AG04450 (cell line): ENCODE measurements around the gene ARHGAP45. TPM values are rescaled to one million over a fixed set of nuclear protein-coding genes. Genes with fewer than 3 reads are reported as not detected.

Experiments used
- CTCF ChIA-PET: fragments of 300-600, 350-600 bp; formaldehyde crosslinking; extraction: SDS; loops from one replicate; lab custom pipeline; 2022; ENCODE audit warnings: antibody characterized with exemption, inconsistent platforms; lab: Charles Lee
- POLR2A ChIA-PET: fragments of 350-600 bp; formaldehyde crosslinking; extraction: SDS; loops from one replicate; lab custom pipeline; 2021; ENCODE audit warnings: antibody characterized with exemption, inconsistent platforms; lab: Yijun Ruan, JAX
- DNase-seq: peaks from one replicate; pipeline ENCODE4 v3.0.0-alpha.2; 2011; ENCODE audit warnings: low read depth, low spot score
- H3K27ac ChIP-seq: one replicate; pipeline ENCODE4 v1.5.1; 2012; ENCODE audit warnings: low read depth, low read length, control low read depth
- H3K27me3 ChIP-seq: one replicate; pipeline ENCODE4 v1.6.0; 2012; ENCODE audit warnings: low read length; ENCODE audit not compliant: control insufficient read depth, insufficient read depth
- H3K4me3 ChIP-seq: 2 replicates; pipeline ENCODE4 v1.5.1; 2011; ENCODE audit warnings: mild to moderate bottlenecking, low read depth, low read length, control low read depth
- H3K9me3 ChIP-seq: 2 replicates; pipeline ENCODE4 v1.5.1; 2012; ENCODE audit warnings: low read length; ENCODE audit not compliant: control insufficient read depth, insufficient read depth
- polyA plus RNA-seq: library from polyadenylated mRNA; depleted of rRNA; stranded (reverse); fragments of >200 nt; gene quantifications from 2 replicates; pipeline ENCODE4 v1.2.3, GENCODE V29; 2011
- TF ChIP-seq, protein P1 (sequence below): IDR thresholded peaks from 2 replicates; pipeline ENCODE4 v1.5.1; 2011; ENCODE audit warnings: low read depth, low read length, control low read depth, inconsistent platforms

ARHGAP45 gene
- polyA plus RNA-seq, 1 experiment = 0.36 TPM

DNA sequence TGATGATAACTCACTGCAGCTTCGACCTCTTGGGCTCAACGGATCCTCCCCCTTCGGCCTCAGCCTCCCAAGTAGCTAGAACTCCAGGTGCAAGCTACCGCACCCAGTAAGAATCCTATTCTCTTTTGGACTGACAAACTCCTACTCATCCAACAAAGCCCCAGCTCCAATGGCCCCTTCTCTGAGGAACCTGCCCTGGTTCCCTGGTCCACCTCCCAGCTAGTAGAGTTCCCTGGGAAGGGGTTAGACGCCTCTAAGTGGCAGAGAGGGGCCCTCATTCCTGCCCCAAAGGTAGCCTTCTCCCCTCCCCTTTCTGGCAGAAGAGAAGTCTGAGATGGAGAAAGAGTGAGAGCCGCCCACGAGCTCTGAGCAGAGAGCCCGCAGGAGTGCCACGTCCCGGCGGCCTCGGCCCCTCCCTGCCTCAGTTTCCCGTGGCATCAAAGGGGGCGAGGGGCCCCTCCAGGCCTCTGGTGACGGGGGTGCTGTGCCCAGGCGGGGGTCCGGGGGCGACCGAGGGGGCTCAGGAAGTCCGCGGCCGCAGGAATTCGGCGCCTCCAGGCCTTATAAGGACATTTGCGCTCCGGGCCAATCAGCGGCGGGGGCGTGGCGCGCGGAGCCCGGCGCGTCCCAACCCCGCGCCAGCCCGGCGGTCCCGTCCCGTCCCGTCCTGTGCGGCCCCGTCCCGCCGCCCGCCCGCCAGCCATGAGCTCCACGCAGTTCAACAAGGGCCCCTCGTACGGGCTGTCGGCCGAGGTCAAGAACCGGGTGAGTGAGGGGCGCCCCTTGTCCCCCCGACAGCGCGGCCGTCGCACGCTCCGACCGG is 40.8 kb upstream of the ARHGAP45 start, which contains the start of gene CNN2:
Gene CNN2, plus strand, starts transcription at position 649 of the 823 bp plus-strand sequence. Its CDS starts 54 bp downstream, at position 703.
- ChIA-PET POLR2A (interaction anchor here (0.6 to 7.2 kb wide), 12 partner anchors 9 to 428 kb away, joined by 3 to 126 read pairs (median 4); partner anchors contain the start of genes ABCA7, CIRBP, GPX4 and MED16), CTCF (interaction anchor here (0.6 to 1.0 kb wide), 2 partner anchors 218 to 520 kb away, joined by 3 read pairs; no protein-coding TSS in a partner anchor)
- DNase-seq = no peak
- Histone ChIP-seq H3K9me3 (peaks cover 10% of the 10 kb centered on the region; the same call in 1 of the 2 replicates), H3K27ac (peak within 1 kb of the TSS; percentile 98), H3K27me3 (no peaks in the 10 kb centered on the region), H3K4me3 (peak within 1 kb of the TSS; percentile 89)
- TF ChIP-seq, protein P1, sequence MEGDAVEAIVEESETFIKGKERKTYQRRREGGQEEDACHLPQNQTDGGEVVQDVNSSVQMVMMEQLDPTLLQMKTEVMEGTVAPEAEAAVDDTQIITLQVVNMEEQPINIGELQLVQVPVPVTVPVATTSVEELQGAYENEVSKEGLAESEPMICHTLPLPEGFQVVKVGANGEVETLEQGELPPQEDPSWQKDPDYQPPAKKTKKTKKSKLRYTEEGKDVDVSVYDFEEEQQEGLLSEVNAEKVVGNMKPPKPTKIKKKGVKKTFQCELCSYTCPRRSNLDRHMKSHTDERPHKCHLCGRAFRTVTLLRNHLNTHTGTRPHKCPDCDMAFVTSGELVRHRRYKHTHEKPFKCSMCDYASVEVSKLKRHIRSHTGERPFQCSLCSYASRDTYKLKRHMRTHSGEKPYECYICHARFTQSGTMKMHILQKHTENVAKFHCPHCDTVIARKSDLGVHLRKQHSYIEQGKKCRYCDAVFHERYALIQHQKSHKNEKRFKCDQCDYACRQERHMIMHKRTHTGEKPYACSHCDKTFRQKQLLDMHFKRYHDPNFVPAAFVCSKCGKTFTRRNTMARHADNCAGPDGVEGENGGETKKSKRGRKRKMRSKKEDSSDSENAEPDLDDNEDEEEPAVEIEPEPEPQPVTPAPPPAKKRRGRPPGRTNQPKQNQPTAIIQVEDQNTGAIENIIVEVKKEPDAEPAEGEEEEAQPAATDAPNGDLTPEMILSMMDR = no peak

DNA sequence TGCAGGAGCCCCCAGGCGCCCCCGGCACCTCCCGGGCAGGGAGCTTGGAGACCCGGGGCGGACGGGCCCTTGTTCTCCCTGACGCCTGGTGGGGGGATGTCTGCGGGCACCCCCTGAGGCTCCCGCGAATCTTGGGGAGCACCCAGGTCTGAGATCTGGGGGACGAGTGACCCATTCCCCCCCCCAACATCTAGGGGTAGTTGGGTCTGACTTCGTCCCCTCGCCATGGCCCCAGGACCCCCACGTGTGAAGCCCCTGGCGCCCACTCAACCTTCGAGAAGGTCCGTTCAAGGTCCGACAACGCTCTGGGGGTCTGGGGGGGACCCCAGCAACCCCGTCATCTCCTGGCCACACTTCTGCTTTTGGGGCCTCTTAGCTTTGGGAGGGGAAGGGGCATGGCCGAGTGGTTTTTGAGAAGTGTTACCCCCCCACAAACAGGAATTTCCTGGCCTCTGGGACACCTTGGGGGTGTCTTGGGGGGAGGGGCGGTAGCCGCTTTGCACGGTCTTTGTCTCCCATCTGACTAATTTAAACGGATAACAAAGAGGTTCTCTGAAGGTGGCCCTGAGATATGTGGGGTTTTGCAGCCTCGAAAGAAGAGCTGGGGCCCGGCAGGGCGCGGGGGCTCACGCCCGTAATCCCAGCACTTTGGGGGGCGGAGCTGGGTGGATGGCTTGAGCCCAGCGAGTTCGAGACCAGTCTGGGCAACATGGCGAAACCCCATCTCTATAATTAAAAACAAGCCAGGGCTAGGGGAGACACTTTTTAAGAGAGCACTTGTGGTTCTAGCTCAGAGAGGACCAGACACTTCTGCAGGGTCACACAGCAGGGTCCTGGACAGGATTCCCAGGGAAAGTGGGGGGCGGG is 40.0 kb upstream of the ARHGAP45 start:
- peak overlapping the region; percentile 98 for H3K27ac ChIP-seq
- no peaks in the 10 kb centered on the region for H3K27me3 ChIP-seq
- no peak for DNase-seq
- TF ChIP-seq, protein P1 = no peak
- H3K9me3 ChIP-seq = peaks cover 10% of the 10 kb centered on the region; the same call in 1 of the 2 replicates
- ChIA-PET CTCF (interaction anchor here (0.6 to 1.2 kb wide), 3 partner anchors 38 to 521 kb away, joined by 3 read pairs; no protein-coding TSS in a partner anchor), POLR2A (interaction anchor here (0.6 to 7.2 kb wide), 12 partner anchors 10 to 427 kb away, joined by 3 to 126 read pairs (median 4); partner anchors contain the start of genes ABCA7, CIRBP, GPX4 and MED16)
- peak overlapping the region; percentile 89 for H3K4me3 ChIP-seq

DNA sequence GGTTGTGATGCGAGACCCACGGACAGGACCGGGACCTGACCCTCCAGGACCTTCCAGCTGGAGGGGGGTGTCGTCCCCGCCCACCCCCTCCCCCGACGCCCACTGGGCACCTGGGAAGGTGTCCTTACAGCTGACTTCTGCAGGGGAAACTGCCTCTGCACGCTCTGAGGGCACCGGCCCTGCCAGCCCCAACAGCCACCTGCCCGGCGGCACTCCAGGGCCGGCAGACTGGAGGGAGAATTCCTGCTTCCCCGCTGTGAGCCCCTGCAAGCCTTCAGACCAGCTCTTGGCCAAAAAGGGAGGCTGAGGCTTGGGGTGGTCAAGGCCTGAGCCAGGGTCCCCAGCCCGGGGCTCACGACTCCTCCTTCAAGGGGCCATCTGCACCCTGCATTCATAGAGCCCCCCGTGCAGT is 39.3 kb upstream of the ARHGAP45 start:
- no peaks in the 10 kb centered on the region for H3K27me3 ChIP-seq
- TF ChIP-seq, protein P1 = no peak
- H3K9me3 ChIP-seq = peaks cover 10% of the 10 kb centered on the region; the same call in 1 of the 2 replicates
- peak overlapping the region; percentile 98 for H3K27ac ChIP-seq
- ChIA-PET CTCF (interaction anchor here (1.2 kb wide), 1 partner anchor 37 kb away, joined by 3 read pairs; no protein-coding TSS in a partner anchor), POLR2A (interaction anchor here (0.6 to 7.2 kb wide), 8 partner anchors 8 to 276 kb away, joined by 3 to 126 read pairs (median 6); partner anchors contain the start of genes ABCA7, CIRBP, GPX4 and MED16)
- H3K4me3 ChIP-seq = peak overlapping the region; percentile 89
- DNase-seq = no peak

DNA sequence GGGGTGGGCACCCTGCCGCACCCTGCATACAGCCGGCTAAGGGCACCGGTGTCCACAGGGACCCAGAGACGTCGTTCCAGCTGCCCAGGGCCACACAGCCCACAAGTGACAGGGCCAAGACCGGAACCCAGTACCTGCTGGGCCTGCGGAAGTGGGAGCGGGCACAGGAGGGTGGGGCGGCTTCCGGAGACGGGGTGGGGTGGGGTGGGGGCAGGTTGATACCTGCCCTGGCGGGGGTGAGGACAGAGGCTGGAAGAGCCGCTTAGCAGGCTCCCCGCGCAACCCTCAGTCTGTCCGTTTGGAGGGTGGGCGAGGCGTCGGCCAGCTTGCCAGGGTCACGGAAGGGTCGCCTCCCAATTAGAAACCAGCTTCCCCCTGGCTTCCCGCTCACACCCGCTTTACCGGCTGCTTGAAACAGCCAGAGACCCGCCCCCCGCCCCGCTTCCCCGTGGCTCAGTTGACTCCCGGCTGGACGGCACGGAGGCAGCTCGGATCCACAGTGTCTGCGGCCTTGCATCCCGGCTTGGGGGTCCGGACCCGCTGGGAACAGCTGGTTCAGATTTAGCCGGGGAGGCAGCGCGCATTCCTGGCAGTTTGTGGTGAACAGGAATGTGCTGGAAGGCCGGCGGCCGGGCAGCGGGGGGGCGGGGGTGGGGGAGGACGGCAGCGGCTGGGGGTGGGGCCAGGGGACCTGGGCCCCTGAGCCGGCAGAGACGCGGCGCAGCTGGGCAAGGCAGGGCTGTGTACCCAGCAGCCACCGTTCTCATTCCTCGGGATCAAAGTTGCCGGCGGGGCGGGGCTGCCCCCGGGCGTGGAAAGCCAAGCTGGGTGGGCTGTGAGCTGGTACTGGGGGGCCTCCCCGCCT is 38.7 kb upstream of the ARHGAP45 start:
- H3K27me3 ChIP-seq = no peaks in the 10 kb centered on the region
- CTCF ChIA-PET = no interaction called here
- peak; percentile 93 for DNase-seq
- H3K27ac ChIP-seq = peak overlapping the region; percentile 98
- POLR2A ChIA-PET = interaction anchor here (0.6 to 7.2 kb wide), 13 partner anchors 8 to 1450 kb away, joined by 3 to 126 read pairs (median 5); partner anchors contain the start of genes ABCA7, GPX4 and WDR18
- H3K9me3 ChIP-seq = peaks cover 10% of the 10 kb centered on the region; the same call in 1 of the 2 replicates
- TF ChIP-seq, protein P1 = no peak
- peak overlapping the region; percentile 89 for H3K4me3 ChIP-seq
